Hematopoietic multipotent progenitor cell treated with erythropoietin and hydrocortisone succinate and interleukin-3 and kit ligand, for 15 days (in vitro differentiated cells): Measurements from ENCODE around the gene CRHR1.

Experiments used
- DNase-seq: peaks from one replicate; pipeline ENCODE4 v3.0.0-alpha.2; 2015; ENCODE audit warnings: low spot score

CRHR1 gene

DNA sequence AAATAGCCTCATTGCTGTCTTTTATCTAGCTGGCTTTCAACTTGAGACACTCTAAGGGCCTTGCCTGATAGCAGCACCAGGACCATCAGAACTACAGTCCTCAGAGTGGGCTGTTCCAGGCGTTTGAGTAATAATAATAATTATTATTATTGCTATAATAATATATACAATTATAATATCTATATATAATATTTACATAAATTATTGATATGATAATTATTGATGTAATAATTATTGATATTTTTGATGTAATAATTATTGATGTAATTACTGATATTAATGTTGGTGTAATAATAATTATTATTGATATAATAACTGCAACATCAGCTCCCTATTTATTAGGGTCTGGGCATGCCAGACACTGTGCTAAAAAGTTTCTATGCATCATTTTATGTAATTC, 25.6 kb upstream of the CRHR1 start:
- no peak for DNase-seq

DNA sequence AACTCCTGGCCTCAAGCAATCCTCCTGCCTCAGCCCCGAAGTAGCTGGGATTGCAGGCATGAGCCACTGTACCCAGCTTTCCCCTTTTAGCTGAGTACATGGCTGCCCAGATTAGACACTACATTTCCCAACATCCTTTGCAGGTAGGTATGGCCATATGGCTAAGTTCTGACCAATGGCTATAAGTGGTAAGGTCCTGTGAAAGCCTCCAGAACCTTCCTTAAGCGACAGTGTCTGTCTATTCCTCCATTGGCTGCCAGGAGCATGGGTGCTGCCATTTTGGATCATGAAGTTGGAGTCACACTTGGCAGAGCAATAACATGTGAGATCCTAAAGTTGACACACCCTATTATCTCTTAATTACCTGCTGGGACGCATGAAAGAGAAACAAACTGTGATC, 24.4 kb upstream of the CRHR1 start:
- no peak for DNase-seq

DNA sequence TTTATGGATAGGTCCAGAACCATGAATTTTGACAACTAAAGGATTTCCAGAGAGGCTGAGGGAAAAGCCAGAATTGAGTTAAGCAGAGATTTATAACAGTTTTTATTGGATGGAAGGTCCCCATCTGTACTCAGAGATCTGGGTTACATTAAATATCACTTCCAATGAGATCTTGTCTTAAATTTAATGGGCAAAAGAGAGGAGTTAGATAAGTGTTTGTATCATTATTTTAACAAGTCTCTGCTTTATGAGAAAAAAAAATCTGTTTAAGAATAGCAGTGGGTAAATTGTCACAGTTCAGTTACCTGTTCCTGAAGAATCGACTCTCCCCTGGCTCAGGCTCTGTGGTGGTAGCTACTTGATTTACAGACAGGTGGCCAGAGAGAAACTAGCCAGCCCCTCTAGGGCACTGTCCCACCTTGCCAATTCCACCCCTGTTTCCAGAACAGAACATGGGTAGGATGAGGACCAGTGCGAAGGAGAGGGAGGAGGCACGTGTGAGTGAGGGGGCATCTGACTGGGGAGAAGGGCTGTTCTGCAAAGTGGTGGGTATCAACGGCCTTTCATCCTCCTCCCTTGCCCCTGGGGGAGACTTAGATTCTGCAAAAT, 22.1 kb upstream of the CRHR1 start:
- DNase-seq = no peak

DNA sequence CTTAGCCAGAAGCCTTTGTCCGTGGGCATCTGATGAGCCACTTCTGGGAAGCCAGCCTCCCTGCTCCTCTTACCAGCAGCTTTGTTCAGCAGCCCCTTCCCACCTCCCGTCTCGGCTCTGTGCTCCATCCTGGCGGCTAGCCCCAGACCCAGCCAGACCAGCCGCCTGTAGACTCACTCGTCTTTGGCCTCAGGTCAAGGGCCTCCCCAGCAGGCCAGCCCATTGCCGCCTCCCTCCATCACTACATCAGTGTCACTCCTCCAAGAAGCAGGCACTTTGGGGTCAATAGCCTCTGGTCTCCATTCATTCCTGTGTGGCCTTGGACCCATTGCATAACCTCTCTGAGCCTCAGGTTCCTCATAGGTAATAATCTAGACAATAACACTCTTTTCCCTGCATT, 20.9 kb upstream of the CRHR1 start:
- no peak for DNase-seq

DNA sequence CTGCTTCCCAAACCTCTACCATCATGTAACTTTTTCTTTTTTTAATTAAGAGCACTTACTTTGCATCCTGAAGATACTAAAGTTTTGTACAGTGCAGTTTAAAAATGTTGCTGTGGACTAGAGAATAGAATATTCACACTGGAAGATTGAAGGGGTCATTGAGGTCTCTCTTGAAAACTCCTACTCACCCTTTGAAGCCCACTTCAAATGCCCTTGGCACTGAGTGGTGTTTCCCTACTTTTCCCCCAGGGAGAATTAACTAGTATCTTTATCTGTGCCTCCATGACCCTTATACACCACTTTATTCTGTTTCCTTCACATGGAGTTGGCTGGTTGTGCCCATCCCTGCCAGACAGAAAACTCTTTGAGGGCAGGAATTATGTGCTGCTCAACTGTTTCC, 19.6 kb upstream of the CRHR1 start:
- DNase-seq = no peak

DNA sequence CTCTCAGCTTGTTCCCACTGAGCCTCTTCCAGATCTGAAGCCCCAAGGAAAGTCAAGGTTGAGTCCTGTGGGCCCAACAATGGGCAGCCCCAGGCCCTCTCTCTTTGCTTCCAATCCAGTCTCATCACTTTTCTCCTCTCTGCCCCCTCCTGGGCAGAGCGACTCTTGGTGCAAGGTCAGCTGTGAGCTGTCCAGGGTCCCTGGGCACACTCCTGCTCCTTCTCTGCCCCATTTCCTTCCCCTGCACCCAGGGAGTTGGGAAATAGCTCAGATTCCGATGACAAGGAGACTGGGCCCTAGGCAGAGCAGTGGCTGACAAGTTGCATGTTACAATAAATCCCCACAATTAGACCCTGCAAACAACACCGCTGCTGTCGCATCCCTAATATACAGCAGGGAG, 16.1 kb upstream of the CRHR1 start:
- no peak for DNase-seq

DNA sequence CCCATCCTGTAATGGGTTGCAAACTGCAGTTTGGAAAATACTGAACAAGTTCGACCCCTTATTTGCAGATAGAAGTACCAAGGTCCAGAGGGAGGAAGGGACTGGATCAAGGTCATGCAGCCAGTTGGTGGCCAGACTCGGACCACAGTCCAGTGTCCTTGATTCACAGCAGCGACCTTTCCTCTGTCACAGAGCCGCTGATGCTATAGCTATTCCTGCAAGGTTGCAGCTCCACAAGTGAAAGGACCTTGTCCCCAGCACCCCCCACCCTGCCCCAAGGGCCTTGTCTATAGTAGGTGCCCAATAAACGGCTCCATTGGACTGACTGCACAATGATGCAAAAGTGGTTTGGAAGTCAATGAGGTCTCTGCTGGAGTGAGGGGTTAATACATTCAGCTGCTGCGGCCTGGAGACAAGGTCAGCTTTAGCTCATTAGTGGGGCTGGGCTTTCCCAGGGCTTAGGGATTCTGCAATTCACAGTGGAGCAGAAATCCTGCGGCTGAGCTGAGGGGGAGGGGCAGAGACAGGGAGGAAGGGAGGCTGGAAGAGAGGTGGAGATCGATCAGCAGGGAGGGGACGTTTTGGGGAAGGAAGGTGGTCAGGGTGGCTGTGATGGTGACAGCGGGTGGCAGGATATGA, 13.4 kb upstream of the CRHR1 start:
- no peak for DNase-seq

DNA sequence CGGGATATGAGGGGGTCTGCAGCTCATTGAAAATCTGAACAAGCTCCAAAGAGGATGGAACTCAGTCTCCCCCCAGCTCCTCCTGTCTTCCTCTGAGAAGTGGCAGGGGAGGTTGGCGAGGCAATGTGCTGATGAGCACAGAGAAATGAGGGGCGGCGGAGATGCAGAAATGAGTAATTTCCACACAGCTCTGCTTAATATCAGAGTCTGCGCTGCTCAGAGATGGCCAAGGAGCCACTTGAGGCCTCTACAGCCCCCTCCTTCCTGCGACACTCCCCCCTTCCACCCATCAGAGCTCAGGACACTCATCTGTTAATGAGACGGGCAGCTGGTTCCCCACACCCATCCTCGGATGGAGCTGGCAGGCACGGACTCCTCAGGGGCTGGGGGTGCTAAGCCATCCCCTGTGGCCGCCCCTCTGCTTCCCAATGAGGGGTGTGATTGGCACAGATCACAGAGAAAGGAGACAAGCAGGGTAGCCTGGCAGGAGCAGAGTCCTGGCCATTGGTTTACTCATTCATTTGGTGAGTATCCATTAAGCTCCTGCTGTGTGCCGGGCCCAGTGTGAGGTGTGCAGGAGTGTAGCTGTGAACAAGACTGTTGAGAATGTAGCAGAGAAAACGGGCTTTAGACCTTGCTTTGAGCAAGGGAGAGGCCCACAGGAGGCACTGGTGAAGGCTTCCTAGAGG, 12.7 kb upstream of the CRHR1 start:
- DNase-seq = no peak

DNA sequence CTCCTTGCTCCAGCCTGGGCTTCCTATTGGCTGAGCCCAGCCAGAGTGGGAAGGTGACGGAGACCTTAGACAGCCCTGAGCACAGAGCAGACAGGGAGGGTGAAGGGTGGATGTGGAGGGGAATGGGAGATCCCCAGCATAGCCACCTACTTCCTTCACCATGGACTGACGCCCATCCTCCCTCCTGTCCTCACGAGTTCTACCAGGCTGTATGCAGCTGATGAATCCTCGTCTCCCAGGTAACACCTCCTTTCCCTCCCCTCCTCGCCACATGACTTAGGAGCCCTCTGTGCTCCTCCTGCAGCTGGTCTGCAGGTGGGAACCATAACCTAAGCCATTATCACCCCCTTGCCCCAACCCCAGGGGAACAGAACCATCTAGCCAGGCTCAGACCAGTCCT, 9.0 kb upstream of the CRHR1 start:
- DNase-seq = no peak

DNA sequence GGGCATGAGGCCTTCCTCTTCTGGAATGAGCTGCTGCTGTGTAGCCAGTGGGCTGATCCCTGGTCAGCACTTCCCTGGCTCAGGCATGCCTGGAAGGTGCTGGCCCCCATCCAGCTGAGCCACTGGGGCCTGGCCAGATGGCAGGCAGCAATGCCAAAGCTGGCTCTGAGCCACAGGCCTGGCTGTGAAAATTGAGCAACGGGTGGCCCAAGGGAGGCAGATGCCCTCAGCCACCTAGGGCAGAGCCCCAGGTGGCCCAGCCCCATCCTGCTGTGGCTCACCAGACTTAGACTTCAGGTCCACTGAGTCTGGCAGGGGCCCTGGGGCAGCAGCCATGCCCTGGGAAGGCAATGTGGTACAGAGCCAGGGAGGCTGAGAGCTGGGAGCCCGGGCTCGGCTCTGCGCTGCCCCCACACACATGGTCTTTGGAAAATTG, 8.5 kb upstream of the CRHR1 start:
- DNase-seq = no peak

DNA sequence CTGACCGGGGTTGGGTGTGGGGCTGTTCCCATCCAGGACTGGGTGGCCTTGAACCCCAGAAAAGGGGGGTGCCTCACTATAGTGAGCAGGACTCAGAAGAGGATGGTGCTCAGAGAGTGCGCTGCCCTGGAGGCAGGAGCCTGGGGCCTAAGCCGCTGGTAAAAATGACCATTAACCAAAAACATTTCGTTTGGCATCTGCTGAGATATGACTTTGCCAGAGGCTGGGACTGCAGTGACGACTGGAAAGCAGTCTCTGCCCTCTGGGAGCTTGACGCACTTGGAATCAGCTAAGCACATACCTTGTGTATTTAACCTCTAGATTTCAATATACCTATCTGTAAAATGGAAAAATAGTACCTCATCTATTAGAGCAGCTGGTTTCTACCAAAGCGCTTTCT, 7.2 kb upstream of the CRHR1 start:
- DNase-seq = no peak

DNA sequence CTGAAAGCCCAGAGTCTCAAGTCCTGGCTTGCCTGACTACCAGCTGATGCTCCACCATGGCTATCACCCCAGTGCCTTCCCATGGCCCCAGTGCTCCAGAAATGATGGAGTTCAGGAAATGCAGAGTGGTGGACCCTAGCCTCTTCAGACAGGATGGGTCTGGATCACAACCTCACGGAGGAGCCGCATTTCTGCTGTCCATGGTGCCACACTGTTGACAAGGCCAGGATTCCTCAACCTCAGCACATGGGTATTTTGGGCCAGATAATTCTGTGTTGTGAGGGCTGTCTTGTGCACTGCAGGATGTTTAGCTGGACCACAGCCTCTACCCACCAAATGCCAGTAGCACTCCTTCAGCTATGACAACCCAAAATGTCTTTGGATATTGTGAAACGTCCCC, 6.7 kb upstream of the CRHR1 start:
- no peak for DNase-seq

DNA sequence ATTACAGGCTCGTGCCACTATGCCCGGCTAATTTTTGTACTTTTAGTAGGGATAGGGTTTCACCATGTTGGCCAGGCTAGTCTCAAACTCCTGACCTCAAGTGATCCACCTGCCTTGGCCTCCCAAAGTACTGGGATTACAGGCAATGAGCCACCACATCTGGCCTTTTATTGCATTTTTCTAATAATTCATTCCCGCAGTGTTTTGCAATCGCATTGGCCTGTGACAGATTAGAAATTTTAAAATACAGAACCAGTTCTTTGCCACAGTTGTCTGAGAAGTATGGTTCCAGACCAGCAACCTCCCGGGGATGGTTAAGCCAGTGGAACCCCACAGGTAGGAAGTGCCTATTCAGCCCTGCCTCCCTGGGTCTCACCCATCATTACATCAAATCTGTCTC, 3.2 kb upstream of the CRHR1 start:
- no peak for DNase-seq

DNA sequence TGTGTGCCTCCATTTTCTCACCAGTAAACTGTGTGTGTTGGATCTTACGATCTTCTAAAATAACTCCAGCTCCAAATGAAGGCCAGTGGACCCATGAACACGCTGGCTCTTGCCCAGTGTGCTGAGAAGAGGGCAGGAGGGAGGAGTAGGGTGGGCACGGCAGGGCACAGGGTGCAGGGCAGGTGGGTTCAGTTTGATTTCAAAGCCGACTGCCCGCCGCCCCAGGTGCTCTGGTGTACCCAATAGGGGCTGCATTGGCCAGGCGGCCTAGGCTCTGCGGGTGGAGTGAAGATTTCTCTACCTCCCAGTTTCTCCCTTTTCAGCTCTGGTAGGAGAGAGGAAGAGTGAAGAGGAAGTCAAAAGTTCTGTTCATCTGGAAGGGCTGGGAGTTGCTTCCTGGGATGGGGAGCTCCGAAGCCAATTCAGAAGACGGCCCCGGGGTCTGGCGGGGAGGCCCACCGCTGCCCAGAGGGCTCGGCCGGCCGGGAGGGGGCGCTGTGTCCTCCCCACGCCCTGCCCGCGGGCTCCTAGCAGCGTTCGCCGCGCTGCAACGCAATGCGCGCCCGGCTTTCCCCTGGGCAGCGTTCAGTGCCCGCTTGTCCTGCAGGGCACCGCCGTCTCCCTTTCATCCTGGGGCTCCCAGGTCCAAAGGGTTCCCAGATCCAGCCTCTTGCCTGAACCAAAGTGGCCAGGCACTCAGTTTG, 1.1 kb upstream of the CRHR1 start:
- no peak for DNase-seq

DNA sequence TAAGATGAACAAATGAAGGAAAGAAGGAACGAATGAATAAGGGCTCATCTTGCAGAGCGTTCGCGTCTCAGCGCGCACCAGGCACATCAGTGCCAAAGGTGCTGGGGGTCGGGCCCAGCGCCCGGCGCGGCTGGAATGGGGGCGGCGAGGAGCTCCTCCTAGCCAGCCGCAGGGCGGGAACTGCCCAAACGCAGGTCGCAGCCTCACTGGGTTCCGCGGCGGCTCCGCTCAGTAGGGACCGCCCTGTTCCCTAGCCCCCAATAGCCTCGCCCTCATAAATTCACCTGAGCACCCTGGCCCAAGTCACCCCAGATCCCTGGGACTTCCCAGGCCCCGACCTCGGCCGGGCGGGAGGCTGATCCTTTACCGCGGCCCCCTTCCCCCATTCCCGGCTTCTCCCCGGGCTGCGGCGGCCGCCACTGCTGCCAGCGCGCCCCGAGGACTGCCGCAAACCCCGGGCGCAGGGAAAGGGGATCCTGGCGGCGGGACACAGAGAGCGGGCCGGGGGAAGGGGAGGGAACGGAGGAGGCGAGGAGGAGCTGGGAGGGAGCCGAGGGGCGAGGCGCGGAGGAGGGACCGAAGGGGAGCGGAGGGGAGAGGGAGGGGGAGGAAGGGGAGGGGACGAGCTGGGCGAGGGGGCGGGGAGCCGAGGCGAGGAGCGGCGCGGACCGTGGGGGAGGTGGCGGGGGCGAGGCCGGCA, 377 bp upstream of the CRHR1 start:
- no peak for DNase-seq

DNA sequence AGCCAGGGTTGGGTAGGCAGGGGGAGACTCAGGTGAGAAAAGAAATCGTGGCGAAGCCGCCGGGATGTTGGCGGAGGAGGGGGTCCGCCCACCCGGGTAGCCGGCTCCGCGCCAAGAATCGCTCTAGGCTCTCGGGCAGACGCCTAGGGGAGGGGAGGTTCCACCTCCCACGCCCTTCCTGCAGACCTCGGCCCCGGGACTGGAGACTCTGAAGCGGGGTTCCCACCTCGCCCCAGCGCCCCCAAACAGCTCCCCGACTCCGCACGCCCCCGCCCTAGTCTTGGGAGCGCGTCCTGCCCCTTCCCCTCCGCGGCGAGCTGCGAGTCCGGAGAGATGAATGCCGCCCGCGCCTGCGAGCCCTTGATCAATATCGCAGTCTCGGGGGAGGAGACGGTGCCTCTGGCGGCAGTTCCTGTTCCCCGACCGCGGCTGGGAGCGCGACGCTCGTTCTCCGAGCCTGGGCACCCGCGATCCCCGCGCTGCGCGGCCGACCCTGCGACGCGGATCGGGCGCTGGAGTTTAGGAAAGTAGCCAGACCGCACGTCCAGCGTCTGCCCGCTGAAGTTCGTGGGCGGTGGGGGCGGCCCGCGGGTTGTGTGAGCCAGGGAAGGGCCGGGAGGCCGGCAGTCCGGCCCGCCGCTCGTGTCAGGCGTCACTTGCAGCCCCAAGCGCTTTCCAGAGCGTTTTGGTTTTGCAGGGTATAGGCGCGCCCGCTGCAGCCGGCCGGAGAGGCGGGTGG, 790 bp downstream of the CRHR1 start:
- DNase-seq = no peak

DNA sequence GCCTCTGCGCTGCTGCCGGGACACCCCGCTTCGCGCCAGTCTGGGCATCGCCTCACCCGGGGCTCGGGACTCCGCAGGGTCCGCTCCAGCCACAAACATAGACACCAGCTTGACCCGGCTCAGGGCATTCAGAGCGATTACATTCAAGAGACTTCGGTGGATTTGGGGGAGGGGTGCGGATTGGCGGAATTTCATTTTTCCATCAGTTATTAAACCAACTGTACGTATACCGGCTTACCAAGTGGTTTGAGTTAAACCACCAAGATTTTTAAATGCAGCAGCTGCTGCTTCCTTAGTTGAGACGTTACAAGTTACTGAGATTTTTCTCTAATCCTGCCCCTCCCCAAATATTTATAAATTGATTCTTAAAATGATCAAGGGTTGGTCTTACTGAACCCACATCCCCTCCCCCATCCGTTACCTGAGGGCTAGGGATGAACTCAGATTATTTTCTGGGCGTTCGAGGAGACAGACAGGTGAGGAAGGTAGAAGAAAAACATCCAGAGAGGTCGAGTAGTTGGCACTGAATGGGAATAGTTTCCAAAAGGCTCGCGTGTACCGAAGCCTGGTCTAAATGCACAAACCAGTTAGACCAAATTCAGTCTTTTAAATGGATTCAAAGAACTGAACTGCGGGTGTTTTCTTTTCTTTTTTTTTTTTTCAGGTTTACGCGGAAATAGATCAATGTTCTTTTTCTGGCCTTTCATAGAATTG, 1.5 kb downstream of the CRHR1 start:
- no peak for DNase-seq

DNA sequence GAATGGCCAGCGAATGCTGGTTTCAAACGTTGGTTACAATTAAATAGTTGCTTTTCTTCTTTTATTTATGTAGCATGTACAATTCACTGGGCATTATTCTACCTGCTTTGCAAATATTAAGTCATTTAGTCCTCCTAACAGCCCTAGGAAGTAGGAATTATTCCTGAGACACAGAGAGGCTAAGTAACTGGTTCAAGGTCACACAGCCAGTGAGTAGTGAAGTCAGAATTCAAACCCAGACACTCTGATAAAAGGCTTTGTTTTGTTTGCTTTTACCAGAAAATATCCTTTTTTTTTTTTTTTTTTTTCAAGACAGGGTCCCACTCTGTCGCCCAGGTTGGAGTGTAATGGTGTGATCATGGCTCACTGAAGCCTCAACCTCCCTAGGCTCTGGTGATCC, 2.2 kb downstream of the CRHR1 start:
- DNase-seq = no peak

DNA sequence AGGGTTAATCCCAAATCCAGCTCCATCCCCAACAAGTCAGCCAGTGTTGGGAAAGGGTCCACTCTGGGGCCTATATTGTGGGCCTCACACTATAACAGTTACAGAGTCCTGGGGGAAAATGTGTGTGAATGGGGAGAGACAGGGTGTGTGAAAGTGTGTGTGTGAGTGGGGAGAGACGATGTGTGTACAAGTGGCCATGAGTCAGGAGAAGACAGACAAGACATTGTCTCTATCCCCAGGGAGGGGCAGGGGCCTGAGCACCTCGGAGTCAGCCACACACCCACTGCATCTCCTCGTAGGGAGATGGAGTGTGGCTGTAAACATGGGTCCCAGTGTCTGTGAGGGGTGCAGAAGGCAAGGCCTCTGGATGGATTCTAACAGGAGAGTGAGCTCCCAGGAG, 2.9 kb downstream of the CRHR1 start:
- DNase-seq = no peak

DNA sequence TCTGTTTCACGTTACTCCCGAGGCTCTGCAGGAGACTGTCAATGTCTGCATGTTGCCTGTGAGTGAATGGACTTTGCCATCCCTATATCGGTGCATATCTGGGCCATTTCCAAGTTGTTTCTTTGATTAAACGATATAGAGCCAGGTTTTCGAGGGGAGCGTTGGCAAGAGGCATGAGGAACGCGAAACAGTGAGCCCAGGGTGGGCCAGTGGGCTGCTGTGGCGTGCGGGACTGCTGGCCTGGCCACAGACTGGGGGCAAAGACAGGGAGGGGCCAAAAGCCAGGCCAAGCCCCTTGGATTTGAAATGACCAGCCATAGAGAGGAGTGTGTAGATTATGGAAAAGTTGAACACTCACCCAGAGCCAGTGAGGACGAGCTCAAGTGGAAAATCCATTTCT, 3.5 kb downstream of the CRHR1 start:
- DNase-seq = no peak

DNA sequence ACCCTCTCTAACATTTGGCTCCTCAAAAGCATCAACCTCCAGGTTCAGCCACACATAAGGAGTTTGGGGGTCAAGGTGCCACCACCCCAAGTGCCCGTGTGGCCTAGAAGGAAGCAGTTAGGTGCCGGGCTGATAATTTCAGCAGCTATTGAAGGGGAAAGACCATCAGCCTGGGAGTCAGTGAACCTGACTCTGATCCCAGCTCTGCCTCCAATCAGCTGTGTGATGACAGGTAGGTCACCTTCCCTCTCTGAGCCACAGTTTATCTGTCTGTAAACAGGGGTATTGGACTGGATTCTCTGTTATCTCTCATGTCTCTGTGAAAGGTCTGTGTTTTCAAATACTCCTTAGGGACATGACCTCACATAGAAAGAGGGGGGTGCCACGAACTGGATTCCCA, 3.9 kb downstream of the CRHR1 start:
- DNase-seq = no peak
